AG04449 (cell line): ENCODE results near the gene FGF5.

Experiments used
- CTCF ChIA-PET: fragments of 350-600 bp; formaldehyde crosslinking; extraction: SDS; loops from one replicate; lab custom pipeline; 2021; ENCODE audit warnings: antibody characterized with exemption; lab: Yijun Ruan, JAX
- POLR2A ChIA-PET: fragments of 400-600, 350-600 bp; formaldehyde crosslinking; extraction: SDS; loops from one replicate; lab custom pipeline; 2020; ENCODE audit warnings: antibody characterized with exemption, inconsistent platforms; lab: Yijun Ruan, JAX
- DNase-seq: peaks from one replicate; pipeline ENCODE4 v3.0.0-alpha.2; 2010; ENCODE audit warnings: low read depth, low spot score
- H3K4me3 ChIP-seq: 2 replicates; pipeline ENCODE4 v1.5.1; 2011; ENCODE audit warnings: low read depth, mild to moderate bottlenecking, control low read depth, low read length
- CTCF ChIP-seq: IDR thresholded peaks from one replicate; pipeline ENCODE4 v1.5.1; 2011; ENCODE audit warnings: mild to moderate bottlenecking, moderate library complexity, low read length, control low read depth, inconsistent platforms; ENCODE audit not compliant: insufficient read depth; ENCODE audit errors: missing control alignments

FGF5 gene

GRCh38 chr4:80307774-80308465, 41.5 kb downstream of the FGF5 start:
- ChIA-PET POLR2A (interaction anchor here (1.1 to 2.0 kb wide), 2 partner anchors 28 to 72 kb away, joined by 3 to 4 read pairs; partner anchors contain the start of gene CFAP299), CTCF (interaction anchor here (0.9 to 1.9 kb wide), 7 partner anchors 9 to 105 kb away, joined by 3 to 12 read pairs (median 4); no protein-coding TSS in a partner anchor)
- TF ChIP-seq CTCF = no peak
- peak overlapping the region; percentile 16; the same call in 1 of the 2 replicates for H3K4me3 ChIP-seq
- peak; percentile 37 for DNase-seq

GRCh38 chr4:80308466-80308822, 42.0 kb downstream of the FGF5 start:
- no peak overlapping the region for H3K4me3 ChIP-seq
- POLR2A ChIA-PET = interaction anchor here (2.0 kb wide), 1 partner anchor 27 kb away, joined by 4 read pairs; the partner anchor contains the start of gene CFAP299
- CTCF ChIA-PET = interaction anchor here (0.9 to 1.9 kb wide), 6 partner anchors 15 to 105 kb away, joined by 3 to 12 read pairs (median 4); no protein-coding TSS in a partner anchor
- no peak for DNase-seq
- no peak for TF ChIP-seq CTCF

GRCh38 chr4:80309294-80310004, 43.0 kb downstream of the FGF5 start:
- peak; percentile 72 for DNase-seq
- ChIA-PET CTCF (interaction anchor here (0.6 to 1.6 kb wide), 6 partner anchors 11 to 107 kb away, joined by 3 to 8 read pairs (median 4); no protein-coding TSS in a partner anchor), POLR2A (interaction anchor here (2.1 kb wide), 1 partner anchor 43 kb away, joined by 6 read pairs; the partner anchor contains the start of gene FGF5)
- no peak overlapping the region for H3K4me3 ChIP-seq
- TF ChIP-seq CTCF = no peak

GRCh38 chr4:80311130-80311529, 44.7 kb downstream of the FGF5 start:
- DNase-seq = no peak
- CTCF ChIA-PET = interaction anchor here (0.8 to 1.6 kb wide), 5 partner anchors 12 to 125 kb away, joined by 3 to 8 read pairs (median 6); no protein-coding TSS in a partner anchor
- POLR2A ChIA-PET = no interaction called here

GRCh38 chr4:80312124-80312523, 45.7 kb downstream of the FGF5 start:
- TF ChIP-seq CTCF = no peak
- no peak overlapping the region for H3K4me3 ChIP-seq
- ChIA-PET POLR2A (no interaction called here), CTCF (interaction anchor here (1.1 kb wide), 1 partner anchor 99 kb away, joined by 3 read pairs; no protein-coding TSS in a partner anchor)
- DNase-seq = no peak

More at GRCh38 chr4:80311130-80311529, 44.7 kb downstream of the FGF5 start:
- TF ChIP-seq CTCF = no peak
- H3K4me3 ChIP-seq = no peak overlapping the region
